Measurements from ENCODE around the gene ABLIM2.

Gene ABLIM2

DNA sequence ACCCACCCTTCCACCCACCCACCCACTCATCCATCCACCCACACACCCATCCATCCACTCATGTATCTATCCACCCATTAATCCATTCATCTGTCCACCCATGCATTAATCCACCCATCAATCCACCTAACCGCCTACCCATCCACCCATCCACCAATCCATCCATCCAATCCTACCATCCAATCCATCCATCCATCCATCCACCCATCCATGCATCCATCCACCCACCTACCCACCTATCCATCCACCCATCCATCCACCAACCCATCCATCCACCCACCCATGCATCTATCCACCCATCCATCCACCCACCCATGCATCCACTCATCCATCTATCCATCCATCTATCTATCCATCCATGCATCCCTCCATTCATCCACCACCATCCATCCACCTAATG lies 184.2 kb downstream of the ABLIM2 start:
- TF ChIP-seq, protein P1, sequence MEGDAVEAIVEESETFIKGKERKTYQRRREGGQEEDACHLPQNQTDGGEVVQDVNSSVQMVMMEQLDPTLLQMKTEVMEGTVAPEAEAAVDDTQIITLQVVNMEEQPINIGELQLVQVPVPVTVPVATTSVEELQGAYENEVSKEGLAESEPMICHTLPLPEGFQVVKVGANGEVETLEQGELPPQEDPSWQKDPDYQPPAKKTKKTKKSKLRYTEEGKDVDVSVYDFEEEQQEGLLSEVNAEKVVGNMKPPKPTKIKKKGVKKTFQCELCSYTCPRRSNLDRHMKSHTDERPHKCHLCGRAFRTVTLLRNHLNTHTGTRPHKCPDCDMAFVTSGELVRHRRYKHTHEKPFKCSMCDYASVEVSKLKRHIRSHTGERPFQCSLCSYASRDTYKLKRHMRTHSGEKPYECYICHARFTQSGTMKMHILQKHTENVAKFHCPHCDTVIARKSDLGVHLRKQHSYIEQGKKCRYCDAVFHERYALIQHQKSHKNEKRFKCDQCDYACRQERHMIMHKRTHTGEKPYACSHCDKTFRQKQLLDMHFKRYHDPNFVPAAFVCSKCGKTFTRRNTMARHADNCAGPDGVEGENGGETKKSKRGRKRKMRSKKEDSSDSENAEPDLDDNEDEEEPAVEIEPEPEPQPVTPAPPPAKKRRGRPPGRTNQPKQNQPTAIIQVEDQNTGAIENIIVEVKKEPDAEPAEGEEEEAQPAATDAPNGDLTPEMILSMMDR (IDR thresholded peaks at IDR 0.05; ENCODE audit: low read depth, low read length) = no peak

DNA sequence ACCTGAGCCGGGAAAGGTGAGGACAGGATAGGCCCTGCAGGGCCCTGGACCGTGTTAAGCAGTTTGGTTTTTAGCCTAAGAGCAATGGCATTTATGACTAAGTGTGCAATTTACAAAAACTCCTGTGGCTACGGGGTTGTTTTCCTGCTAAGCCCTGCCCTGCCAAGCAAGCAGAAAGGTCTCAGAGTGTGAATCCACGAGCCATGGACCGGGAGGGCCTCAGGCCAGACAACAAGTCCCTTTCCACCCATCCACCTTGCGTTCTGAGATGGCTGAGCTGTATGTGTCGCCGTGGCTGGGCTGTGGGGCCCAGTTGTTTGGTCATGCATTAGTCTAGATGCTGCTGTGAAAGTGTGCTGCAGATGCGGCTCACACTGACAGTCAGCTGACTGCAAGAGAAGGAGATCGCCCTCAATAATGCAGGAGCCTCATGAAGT lies 185.1 kb downstream of the ABLIM2 start:
- no peak overlapping the region for H3K4me3 ChIP-seq (ENCODE audit: low read depth, low read length)
- TF ChIP-seq, protein P1 (IDR thresholded peaks at IDR 0.05; ENCODE audit: low read depth, low read length) = no peak

More for the DNA sequence above, 184.2 kb downstream of the ABLIM2 start:
- no peak overlapping the region for H3K4me3 ChIP-seq (ENCODE audit: low read depth, low read length)

- TF ChIP-seq, protein P1 (IDR thresholded peaks at IDR 0.05; ENCODE audit: low read depth, low read length) = no peak
- no peak overlapping the region for H3K4me3 ChIP-seq (ENCODE audit: low read depth, low read length)
Observed at GRCh38 chr4:7971881-7972500, 186.6 kb downstream of the ABLIM2 start.

- no peak overlapping the region for H3K4me3 ChIP-seq (ENCODE audit: low read depth, low read length)
- TF ChIP-seq, protein P1 (IDR thresholded peaks at IDR 0.05; ENCODE audit: low read depth, low read length) = no peak
Observed at GRCh38 chr4:7971159-7971631, 187.4 kb downstream of the ABLIM2 start.

DNA sequence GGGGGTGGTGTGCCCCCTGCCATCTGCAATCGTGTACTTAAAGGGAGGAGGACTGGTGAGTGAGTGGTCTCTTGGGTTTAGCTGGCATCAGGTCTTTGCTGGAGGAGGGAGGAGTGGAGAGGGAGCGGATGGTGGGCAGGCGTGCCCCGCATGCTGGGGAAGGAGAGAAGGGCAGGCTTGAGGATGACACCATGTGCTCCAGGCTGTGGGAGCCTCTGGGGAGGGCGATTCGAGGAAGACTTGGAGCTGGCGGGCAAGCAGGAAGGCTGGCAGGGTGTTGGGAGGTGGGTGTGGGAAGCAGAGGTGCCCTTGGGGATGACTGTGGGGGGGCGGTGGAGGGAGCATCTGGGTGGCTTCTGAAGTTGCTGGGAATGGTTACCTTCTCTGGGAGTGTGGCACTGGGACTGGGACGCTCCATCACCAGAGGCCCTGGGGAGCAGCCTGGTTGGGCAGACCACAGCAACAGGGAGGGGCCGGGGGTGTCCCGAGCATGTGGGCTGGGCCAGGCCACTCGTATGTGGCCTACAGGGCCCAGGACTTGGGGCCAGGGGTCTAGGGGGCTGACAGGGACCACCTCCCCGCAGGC lies 188.2 kb downstream of the ABLIM2 start:
- H3K4me3 ChIP-seq (ENCODE audit: low read depth, low read length) = no peak overlapping the region
- TF ChIP-seq, protein P1 (IDR thresholded peaks at IDR 0.05; ENCODE audit: low read depth, low read length) = no peak

GRCh38 chr4:7968262-7968896 lies 190.2 kb downstream of the ABLIM2 start:
- TF ChIP-seq, protein P1 (IDR thresholded peaks at IDR 0.05; ENCODE audit: low read depth, low read length) = no peak
- H3K4me3 ChIP-seq (ENCODE audit: low read depth, low read length) = no peak overlapping the region
